HEK293 (cell line): ENCODE data around the gene KATNAL1.

Experiments used
- BCL11A ChIP-seq: fragments of 450-650 bp; formaldehyde crosslinking; IDR thresholded peaks from 2 replicates; pipeline ENCODE4 v1.5.1; 2016; ENCODE audit warnings: low read depth, missing biosample characterization, missing genetic modification characterization
- GLIS2 ChIP-seq: fragments of 450-650 bp; formaldehyde crosslinking; IDR thresholded peaks from 2 replicates; pipeline ENCODE4 v1.5.1; 2016; ENCODE audit warnings: missing biosample characterization, missing genetic modification characterization
- KLF1 ChIP-seq: fragments of 450-650 bp; formaldehyde crosslinking; IDR thresholded peaks from 2 replicates; pipeline ENCODE4 v1.5.1; 2016; ENCODE audit warnings: missing biosample characterization, missing genetic modification characterization
- KLF9 ChIP-seq: fragments of 450-650 bp; formaldehyde crosslinking; IDR thresholded peaks from 2 replicates; pipeline ENCODE4 v1.5.1; 2016; ENCODE audit warnings: missing biosample characterization, missing genetic modification characterization, low read depth
- SP2 ChIP-seq: fragments of 450-650 bp; formaldehyde crosslinking; IDR thresholded peaks from 2 replicates; pipeline ENCODE4 v1.5.1; 2016; ENCODE audit warnings: missing biosample characterization, missing genetic modification characterization
- ZBTB17 ChIP-seq: fragments of 450-650 bp; formaldehyde crosslinking; IDR thresholded peaks from 2 replicates; pipeline ENCODE4 v1.5.1; 2016; ENCODE audit warnings: missing biosample characterization, missing genetic modification characterization
- ZBTB7A ChIP-seq: fragments of 450-650 bp; formaldehyde crosslinking; IDR thresholded peaks from 2 replicates; pipeline ENCODE4 v1.5.1; 2016; ENCODE audit warnings: low read depth, missing biosample characterization, missing genetic modification characterization
- ZEB2 ChIP-seq: fragments of 450-650 bp; formaldehyde crosslinking; IDR thresholded peaks from 2 replicates; pipeline ENCODE4 v1.5.1; 2016; ENCODE audit warnings: missing biosample characterization, missing genetic modification characterization
- ZFHX2 ChIP-seq: fragments of 450-650 bp; formaldehyde crosslinking; conservative IDR thresholded peaks from 2 replicates; pipeline ENCODE4 v1.5.1; 2016; ENCODE audit warnings: missing biosample characterization, missing genetic modification characterization
- ZIC2 ChIP-seq: fragments of 450-650 bp; formaldehyde crosslinking; IDR thresholded peaks from 2 replicates; pipeline ENCODE4 v1.5.1; 2016; ENCODE audit warnings: missing biosample characterization, missing genetic modification characterization
- ZNF174 ChIP-seq: fragments of 450-650 bp; formaldehyde crosslinking; IDR thresholded peaks from 2 replicates; pipeline ENCODE4 v1.5.0; 2017; ENCODE audit warnings: missing biosample characterization, mild to moderate bottlenecking, missing genetic modification characterization
- ZNF2 ChIP-seq: fragments of 450-650 bp; formaldehyde crosslinking; IDR thresholded peaks from 2 replicates; pipeline ENCODE4 v1.5.1; 2016; ENCODE audit warnings: missing biosample characterization, missing genetic modification characterization
- ZNF266 ChIP-seq: fragments of 450-650 bp; formaldehyde crosslinking; IDR thresholded peaks from 2 replicates; pipeline ENCODE4 v1.5.1; 2016; ENCODE audit warnings: missing biosample characterization, missing genetic modification characterization, low read depth
- ZNF335 ChIP-seq: fragments of 450-650 bp; formaldehyde crosslinking; conservative IDR thresholded peaks from 2 replicates; pipeline ENCODE4 v1.5.1; 2016; ENCODE audit warnings: missing biosample characterization, missing genetic modification characterization
- ZNF341 ChIP-seq: fragments of 450-650 bp; formaldehyde crosslinking; IDR thresholded peaks from 2 replicates; pipeline ENCODE4; 2016; ENCODE audit warnings: low read depth, missing biosample characterization, missing genetic modification characterization
- ZNF354C ChIP-seq: fragments of 450-650 bp; formaldehyde crosslinking; IDR thresholded peaks from 2 replicates; pipeline ENCODE4 v1.5.1; 2016; ENCODE audit warnings: missing biosample characterization, missing genetic modification characterization, low read depth, borderline replicate concordance
- ZNF391 ChIP-seq: fragments of 450-650 bp; formaldehyde crosslinking; IDR thresholded peaks from 2 replicates; pipeline ENCODE4 v1.5.1; 2016; ENCODE audit warnings: low read depth, missing biosample characterization, missing genetic modification characterization, borderline replicate concordance
- ZNF501 ChIP-seq: fragments of 450-650 bp; formaldehyde crosslinking; IDR thresholded peaks from 2 replicates; pipeline ENCODE4 v1.5.1; 2016; ENCODE audit warnings: missing biosample characterization, missing genetic modification characterization
- ZNF610 ChIP-seq: fragments of 450-650 bp; formaldehyde crosslinking; IDR thresholded peaks from 2 replicates; pipeline ENCODE4 v1.5.1; 2016; ENCODE audit warnings: missing biosample characterization, missing genetic modification characterization, borderline replicate concordance
- ZNF707 ChIP-seq: fragments of 450-650 bp; formaldehyde crosslinking; IDR thresholded peaks from 2 replicates; pipeline ENCODE4 v1.5.1; 2016; ENCODE audit warnings: missing biosample characterization, missing genetic modification characterization
- ZNF777 ChIP-seq: fragments of 450-650 bp; formaldehyde crosslinking; IDR thresholded peaks from 2 replicates; pipeline ENCODE4 v1.5.1; 2017; ENCODE audit warnings: missing biosample characterization, missing genetic modification characterization, borderline replicate concordance
- ZNF843 ChIP-seq: fragments of 450-650 bp; formaldehyde crosslinking; IDR thresholded peaks from 2 replicates; pipeline ENCODE4 v1.5.1; 2016; ENCODE audit warnings: missing biosample characterization, missing genetic modification characterization
- TF ChIP-seq, protein P1 (sequence below): fragments of 450-650 bp; formaldehyde crosslinking; optimal IDR thresholded peaks from 2 replicates; pipeline ENCODE3; 2016; ENCODE audit warnings: missing biosample characterization, mild to moderate bottlenecking, missing genetic modification characterization
- TF ChIP-seq, protein P2 (sequence below): fragments of 450-650 bp; formaldehyde crosslinking; IDR thresholded peaks from 2 replicates; pipeline ENCODE4 v1.5.1; 2016; ENCODE audit warnings: missing biosample characterization, missing genetic modification characterization
- TF ChIP-seq, protein P3 (sequence below): fragments of 450-650 bp; formaldehyde crosslinking; IDR thresholded peaks from 2 replicates; pipeline ENCODE4 v1.5.1; 2016; ENCODE audit warnings: missing biosample characterization, missing genetic modification characterization
- TF ChIP-seq, protein P4 (sequence below): fragments of 450-650 bp; formaldehyde crosslinking; IDR thresholded peaks from 2 replicates; pipeline ENCODE4 v1.5.1; 2016; ENCODE audit warnings: missing biosample characterization, missing genetic modification characterization
- TF ChIP-seq, protein P5 (sequence below): fragments of 450-650 bp; formaldehyde crosslinking; IDR thresholded peaks from 2 replicates; pipeline ENCODE4 v1.5.1; 2016; ENCODE audit warnings: missing biosample characterization, missing genetic modification characterization, low read depth
- TF ChIP-seq, protein P6 (sequence below): fragments of 450-650 bp; formaldehyde crosslinking; IDR thresholded peaks from 2 replicates; pipeline ENCODE4 v1.5.1; 2016; ENCODE audit warnings: missing biosample characterization, missing genetic modification characterization
- TF ChIP-seq, protein P7 (sequence below): fragments of 450-650 bp; formaldehyde crosslinking; IDR thresholded peaks from 2 replicates; pipeline ENCODE4 v1.5.1; 2016; ENCODE audit warnings: missing biosample characterization, missing genetic modification characterization

KATNAL1 gene

DNA sequence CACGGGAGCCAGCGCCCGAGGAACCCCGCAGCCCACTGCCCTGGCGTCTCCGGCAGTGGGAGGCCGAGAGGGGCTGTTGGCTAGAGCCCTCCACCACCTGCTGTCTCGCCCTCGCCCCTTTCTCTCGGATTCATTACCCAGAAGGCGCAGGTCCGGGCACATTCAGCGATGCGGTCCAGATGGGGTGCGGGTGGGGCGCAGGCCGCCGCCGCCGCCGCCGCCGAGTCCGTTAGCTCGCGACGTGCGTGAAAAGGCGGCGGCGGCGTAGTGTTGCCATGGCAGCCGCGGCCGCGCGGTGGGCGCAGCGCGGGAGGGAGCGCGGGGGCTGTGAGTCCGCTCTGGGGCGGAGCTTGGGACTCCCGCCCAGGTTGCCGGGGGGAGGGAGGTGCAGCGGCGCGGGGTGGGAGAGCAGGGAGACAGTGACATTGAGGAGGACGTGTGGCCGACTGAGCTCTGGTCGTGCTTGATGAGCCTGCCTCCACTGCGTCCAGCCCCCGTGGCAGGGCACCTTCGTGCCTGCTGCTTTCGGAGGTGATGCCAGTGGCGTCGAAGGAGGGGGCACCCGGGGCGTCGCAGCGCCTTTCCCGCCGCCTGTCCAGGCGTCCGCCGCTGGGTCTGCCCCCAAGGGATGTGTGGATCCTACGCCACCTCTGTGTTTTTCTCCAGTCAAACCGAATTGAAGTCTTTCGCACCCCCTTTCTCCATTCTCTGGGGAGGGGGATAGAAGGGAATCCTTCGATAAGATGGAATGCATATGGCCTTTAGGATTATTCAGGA, at the start of gene KATNAL1 (continued):
- TF ChIP-seq, protein P1, sequence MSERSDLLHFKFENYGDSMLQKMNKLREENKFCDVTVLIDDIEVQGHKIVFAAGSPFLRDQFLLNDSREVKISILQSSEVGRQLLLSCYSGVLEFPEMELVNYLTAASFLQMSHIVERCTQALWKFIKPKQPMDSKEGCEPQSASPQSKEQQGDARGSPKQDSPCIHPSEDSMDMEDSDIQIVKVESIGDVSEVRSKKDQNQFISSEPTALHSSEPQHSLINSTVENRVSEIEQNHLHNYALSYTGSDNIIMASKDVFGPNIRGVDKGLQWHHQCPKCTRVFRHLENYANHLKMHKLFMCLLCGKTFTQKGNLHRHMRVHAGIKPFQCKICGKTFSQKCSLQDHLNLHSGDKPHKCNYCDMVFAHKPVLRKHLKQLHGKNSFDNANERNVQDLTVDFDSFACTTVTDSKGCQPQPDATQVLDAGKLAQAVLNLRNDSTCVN (tag by site-specific recombination): peak; percentile 96
- TF ChIP-seq, protein P2, sequence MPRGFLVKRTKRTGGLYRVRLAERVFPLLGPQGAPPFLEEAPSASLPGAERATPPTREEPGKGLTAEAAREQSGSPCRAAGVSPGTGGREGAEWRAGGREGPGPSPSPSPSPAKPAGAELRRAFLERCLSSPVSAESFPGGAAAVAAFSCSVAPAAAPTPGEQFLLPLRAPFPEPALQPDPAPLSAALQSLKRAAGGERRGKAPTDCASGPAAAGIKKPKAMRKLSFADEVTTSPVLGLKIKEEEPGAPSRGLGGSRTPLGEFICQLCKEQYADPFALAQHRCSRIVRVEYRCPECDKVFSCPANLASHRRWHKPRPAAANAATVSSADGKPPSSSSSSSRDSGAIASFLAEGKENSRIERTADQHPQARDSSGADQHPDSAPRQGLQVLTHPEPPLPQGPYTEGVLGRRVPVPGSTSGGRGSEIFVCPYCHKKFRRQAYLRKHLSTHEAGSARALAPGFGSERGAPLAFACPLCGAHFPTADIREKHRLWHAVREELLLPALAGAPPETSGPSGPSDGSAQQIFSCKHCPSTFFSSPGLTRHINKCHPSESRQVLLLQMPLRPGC (tag by site-specific recombination): no peak
- TF ChIP-seq ZNF2 (tag by site-specific recombination) (no peak; the same call in 1 of the 2 replicates), ZBTB17 (tag by site-specific recombination) (0 out of 2 replicates have a peak, but pooled peaks have one; percentile 14), ZNF843 (no peak), ZFHX2 (tag by site-specific recombination) (peak; percentile 85), ZNF391 (tag by site-specific recombination) (0 out of 2 replicates have a peak, but pooled peaks have one; percentile 41), ZNF174 (no peak), KLF1 (tag by site-specific recombination) (peak; percentile 43; the same call in 1 of the 2 replicates), ZNF335 (peak; percentile 91), ZEB2 (0 out of 2 replicates have a peak, but pooled peaks have one; percentile 50), ZNF341 (tag by site-specific recombination) (peak; percentile 82), ZNF501 (tag by site-specific recombination) (peak; percentile 71; the same call in 1 of the 2 replicates), ZIC2 (tag by site-specific recombination) (peak; percentile 76), BCL11A (tag by site-specific recombination) (no peak), ZNF266 (tag by site-specific recombination) (peak; percentile 38; the same call in 1 of the 2 replicates), GLIS2 (peak; percentile 96), ZBTB7A (no peak), KLF9 (tag by site-specific recombination) (peak; percentile 39; the same call in 1 of the 2 replicates), SP2 (tag by site-specific recombination) (peak; percentile 79), ZNF354C (tag by site-specific recombination) (no peak), ZNF610 (tag by site-specific recombination) (no peak), ZNF707 (no peak), ZNF777 (tag by site-specific recombination) (0 out of 2 replicates have a peak, but pooled peaks have one; percentile 35)
- TF ChIP-seq, protein P3, sequence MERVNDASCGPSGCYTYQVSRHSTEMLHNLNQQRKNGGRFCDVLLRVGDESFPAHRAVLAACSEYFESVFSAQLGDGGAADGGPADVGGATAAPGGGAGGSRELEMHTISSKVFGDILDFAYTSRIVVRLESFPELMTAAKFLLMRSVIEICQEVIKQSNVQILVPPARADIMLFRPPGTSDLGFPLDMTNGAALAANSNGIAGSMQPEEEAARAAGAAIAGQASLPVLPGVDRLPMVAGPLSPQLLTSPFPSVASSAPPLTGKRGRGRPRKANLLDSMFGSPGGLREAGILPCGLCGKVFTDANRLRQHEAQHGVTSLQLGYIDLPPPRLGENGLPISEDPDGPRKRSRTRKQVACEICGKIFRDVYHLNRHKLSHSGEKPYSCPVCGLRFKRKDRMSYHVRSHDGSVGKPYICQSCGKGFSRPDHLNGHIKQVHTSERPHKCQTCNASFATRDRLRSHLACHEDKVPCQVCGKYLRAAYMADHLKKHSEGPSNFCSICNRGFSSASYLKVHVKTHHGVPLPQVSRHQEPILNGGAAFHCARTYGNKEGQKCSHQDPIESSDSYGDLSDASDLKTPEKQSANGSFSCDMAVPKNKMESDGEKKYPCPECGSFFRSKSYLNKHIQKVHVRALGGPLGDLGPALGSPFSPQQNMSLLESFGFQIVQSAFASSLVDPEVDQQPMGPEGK (tag by site-specific recombination): peak; percentile 91
- TF ChIP-seq, protein P4, sequence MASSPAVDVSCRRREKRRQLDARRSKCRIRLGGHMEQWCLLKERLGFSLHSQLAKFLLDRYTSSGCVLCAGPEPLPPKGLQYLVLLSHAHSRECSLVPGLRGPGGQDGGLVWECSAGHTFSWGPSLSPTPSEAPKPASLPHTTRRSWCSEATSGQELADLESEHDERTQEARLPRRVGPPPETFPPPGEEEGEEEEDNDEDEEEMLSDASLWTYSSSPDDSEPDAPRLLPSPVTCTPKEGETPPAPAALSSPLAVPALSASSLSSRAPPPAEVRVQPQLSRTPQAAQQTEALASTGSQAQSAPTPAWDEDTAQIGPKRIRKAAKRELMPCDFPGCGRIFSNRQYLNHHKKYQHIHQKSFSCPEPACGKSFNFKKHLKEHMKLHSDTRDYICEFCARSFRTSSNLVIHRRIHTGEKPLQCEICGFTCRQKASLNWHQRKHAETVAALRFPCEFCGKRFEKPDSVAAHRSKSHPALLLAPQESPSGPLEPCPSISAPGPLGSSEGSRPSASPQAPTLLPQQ (tag by site-specific recombination): peak; percentile 20; the same call in 1 of the 2 replicates
- TF ChIP-seq, protein P5, sequence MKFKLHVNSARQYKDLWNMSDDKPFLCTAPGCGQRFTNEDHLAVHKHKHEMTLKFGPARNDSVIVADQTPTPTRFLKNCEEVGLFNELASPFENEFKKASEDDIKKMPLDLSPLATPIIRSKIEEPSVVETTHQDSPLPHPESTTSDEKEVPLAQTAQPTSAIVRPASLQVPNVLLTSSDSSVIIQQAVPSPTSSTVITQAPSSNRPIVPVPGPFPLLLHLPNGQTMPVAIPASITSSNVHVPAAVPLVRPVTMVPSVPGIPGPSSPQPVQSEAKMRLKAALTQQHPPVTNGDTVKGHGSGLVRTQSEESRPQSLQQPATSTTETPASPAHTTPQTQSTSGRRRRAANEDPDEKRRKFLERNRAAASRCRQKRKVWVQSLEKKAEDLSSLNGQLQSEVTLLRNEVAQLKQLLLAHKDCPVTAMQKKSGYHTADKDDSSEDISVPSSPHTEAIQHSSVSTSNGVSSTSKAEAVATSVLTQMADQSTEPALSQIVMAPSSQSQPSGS (tag by site-specific recombination): no peak
- TF ChIP-seq, protein P6, sequence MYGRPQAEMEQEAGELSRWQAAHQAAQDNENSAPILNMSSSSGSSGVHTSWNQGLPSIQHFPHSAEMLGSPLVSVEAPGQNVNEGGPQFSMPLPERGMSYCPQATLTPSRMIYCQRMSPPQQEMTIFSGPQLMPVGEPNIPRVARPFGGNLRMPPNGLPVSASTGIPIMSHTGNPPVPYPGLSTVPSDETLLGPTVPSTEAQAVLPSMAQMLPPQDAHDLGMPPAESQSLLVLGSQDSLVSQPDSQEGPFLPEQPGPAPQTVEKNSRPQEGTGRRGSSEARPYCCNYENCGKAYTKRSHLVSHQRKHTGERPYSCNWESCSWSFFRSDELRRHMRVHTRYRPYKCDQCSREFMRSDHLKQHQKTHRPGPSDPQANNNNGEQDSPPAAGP: 0 out of 2 replicates have a peak, but pooled peaks have one; percentile 28
- TF ChIP-seq, protein P7, sequence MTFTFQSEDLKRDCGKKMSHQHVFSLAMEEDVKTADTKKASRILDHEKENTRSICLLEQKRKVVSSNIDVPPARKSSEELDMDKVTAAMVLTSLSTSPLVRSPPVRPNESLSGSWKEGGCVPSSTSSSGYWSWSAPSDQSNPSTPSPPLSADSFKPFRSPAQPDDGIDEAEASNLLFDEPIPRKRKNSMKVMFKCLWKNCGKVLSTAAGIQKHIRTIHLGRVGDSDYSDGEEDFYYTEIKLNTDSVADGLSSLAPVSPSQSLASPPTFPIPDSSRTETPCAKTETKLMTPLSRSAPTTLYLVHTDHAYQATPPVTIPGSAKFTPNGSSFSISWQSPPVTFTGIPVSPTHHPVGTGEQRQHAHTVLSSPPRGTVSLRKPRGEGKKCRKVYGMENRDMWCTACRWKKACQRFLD (tag by site-specific recombination): no peak
